Activated CD4-positive, alpha-beta T cell treated with anti-CD3 and anti-CD28 coated beads, Interleukin-2, amount 50 U/mL, for 16 hours (primary cell): ENCODE results near the gene ETFA.

Experiments used
- DNase-seq: peaks from one replicate; pipeline ENCODE4 v3.0.0-alpha.2; 2020

Gene ETFA

GRCh38 chr15:76311100-76311953 is at the start of gene ETFA:
Gene ETFA, minus strand, starts transcription at chr15:76311469. Its CDS starts 81 bp downstream, at chr15:76311388.
- DNase-seq, result peak; percentile 97

GRCh38 chr15:76360416-76360815 is 49.1 kb upstream of the ETFA start:
- no peak for DNase-seq

- no peak for DNase-seq
These were observed 47.9 kb upstream of the ETFA start for GRCh38 chr15:76359152-76359551.

GRCh38 chr15:76358453-76358852 is 47.2 kb upstream of the ETFA start:
- no peak for DNase-seq

GRCh38 chr15:76354823-76355440 is 43.7 kb upstream of the ETFA start:
- DNase-seq, result no peak

- no peak for DNase-seq
These were observed 42.6 kb upstream of the ETFA start for GRCh38 chr15:76353903-76354302.

GRCh38 chr15:76353023-76353577 is 41.8 kb upstream of the ETFA start:
- DNase-seq, result no peak

- DNase-seq, result no peak
These were observed 38.2 kb upstream of the ETFA start for GRCh38 chr15:76349301-76350070.

- no peak for DNase-seq
These were observed 36.3 kb upstream of the ETFA start for GRCh38 chr15:76347482-76348055.

- DNase-seq, result no peak
These were observed 35.6 kb upstream of the ETFA start for GRCh38 chr15:76346669-76347481.

- DNase-seq, result no peak
These were observed 34.8 kb upstream of the ETFA start for GRCh38 chr15:76345880-76346668.

GRCh38 chr15:76345583-76345879 is 34.3 kb upstream of the ETFA start:
- DNase-seq, result no peak

- no peak for DNase-seq
These were observed 33.8 kb upstream of the ETFA start for GRCh38 chr15:76344893-76345582.

- DNase-seq, result no peak
These were observed 32.2 kb upstream of the ETFA start for GRCh38 chr15:76343313-76343996.

- no peak for DNase-seq
These were observed 31.3 kb upstream of the ETFA start for GRCh38 chr15:76342382-76343201.

- no peak for DNase-seq
These were observed 30.8 kb upstream of the ETFA start for GRCh38 chr15:76342058-76342381.

GRCh38 chr15:76341366-76342057 is 30.2 kb upstream of the ETFA start:
- DNase-seq, result no peak

- DNase-seq, result peak; percentile 63
These were observed 29.6 kb upstream of the ETFA start for GRCh38 chr15:76340803-76341365.
